ENCODE measurements around the gene SEPTIN12. TPM values are rescaled to one million over a fixed set of nuclear protein-coding genes. Genes with fewer than 3 reads are reported as not detected.

SEPTIN12 gene
- polyA plus RNA-seq, 1 donor from 2014 or later = 1.8 TPM

GRCh38 chr16:4797805-4798252 lies 9.7 kb upstream of the SEPTIN12 start:
- Histone ChIP-seq H3K4me2 (ENCODE audit: low read length) (no peak overlapping the region), H3K4me3 (ENCODE audit: low read length) (no peak overlapping the region), H3K27ac (ENCODE audit: low read length) (no peak overlapping the region), H3F3A (ENCODE audit: insufficient read depth, low read length, poor library complexity, severe bottlenecking) (no peaks in the 10 kb centered on the region), H2AFZ (ENCODE audit: low read depth, low read length) (no peak overlapping the region), H3K9ac (ENCODE audit: low read length) (no peak overlapping the region), H3K36me3 (ENCODE audit: insufficient read depth, low read length) (no peaks in the 10 kb centered on the region), H3K9me2 (ENCODE audit: insufficient read depth, low read length) (no peaks in the 10 kb centered on the region), H4K20me1 (ENCODE audit: insufficient read depth) (no peaks in the 10 kb centered on the region), H3K27me3 (ENCODE audit: insufficient read depth, low read depth, low read length) (no peaks in the 10 kb centered on the region), H3K9me3 (ENCODE audit: low read length) (no peaks in the 10 kb centered on the region), H3K79me2 (replicated peaks; ENCODE audit: insufficient read depth, low read length) (no peaks in the 10 kb centered on the region)
- TF ChIP-seq EZH2 (IDR thresholded peaks at IDR 0.05; ENCODE audit: borderline replicate concordance, insufficient read depth, low read length, poor library complexity, severe bottlenecking) (no peak), RAD21 (conservative IDR thresholded peaks at IDR 0.05) (no peak), SMC3 (conservative IDR thresholded peaks at IDR 0.05; ENCODE audit: poor library complexity) (no peak), CTCF (IDR thresholded peaks at IDR 0.05; ENCODE audit: poor library complexity, severe bottlenecking) (no peak), REST (IDR thresholded peaks at IDR 0.05; ENCODE audit: borderline replicate concordance) (no peak), TAF1 (IDR thresholded peaks at IDR 0.05; ENCODE audit: low read depth) (no peak), EP300 (conservative IDR thresholded peaks at IDR 0.05; ENCODE audit: poor library complexity, severe bottlenecking) (no peak)

GRCh38 chr16:4796982-4797804 lies 9.0 kb upstream of the SEPTIN12 start:
- TF ChIP-seq EZH2 (IDR thresholded peaks at IDR 0.05; ENCODE audit: borderline replicate concordance, insufficient read depth, low read length, poor library complexity, severe bottlenecking) = no peak
- TF ChIP-seq EP300 (conservative IDR thresholded peaks at IDR 0.05; ENCODE audit: poor library complexity, severe bottlenecking) = no peak
- no peak for TF ChIP-seq SMC3 (conservative IDR thresholded peaks at IDR 0.05; ENCODE audit: poor library complexity)
- TF ChIP-seq TAF1 (IDR thresholded peaks at IDR 0.05; ENCODE audit: low read depth) = no peak
- TF ChIP-seq CTCF (IDR thresholded peaks at IDR 0.05; ENCODE audit: poor library complexity, severe bottlenecking) = no peak
- TF ChIP-seq REST (IDR thresholded peaks at IDR 0.05; ENCODE audit: borderline replicate concordance) = no peak
- TF ChIP-seq POLR2AphosphoS5 (IDR thresholded peaks at IDR 0.05) = no peak
- no peak for TF ChIP-seq RAD21 (conservative IDR thresholded peaks at IDR 0.05)
- no peak for TF ChIP-seq MXI1 (conservative IDR thresholded peaks at IDR 0.05; ENCODE audit: poor library complexity, severe bottlenecking)

More at GRCh38 chr16:4796982-4797804, 9.0 kb upstream of the SEPTIN12 start:
- H3K4me3 ChIP-seq (ENCODE audit: low read length) = no peak overlapping the region
- no peaks in the 10 kb centered on the region for H3K27me3 ChIP-seq (ENCODE audit: insufficient read depth, low read depth, low read length)
- no peak overlapping the region for H2AFZ ChIP-seq (ENCODE audit: low read depth, low read length)
- H3F3A ChIP-seq (ENCODE audit: insufficient read depth, low read length, poor library complexity, severe bottlenecking) = no peaks in the 10 kb centered on the region
- no peaks in the 10 kb centered on the region for H3K9me3 ChIP-seq (ENCODE audit: low read length)
- no peaks in the 10 kb centered on the region for H3K79me2 ChIP-seq (replicated peaks; ENCODE audit: insufficient read depth, low read length)
- no peaks in the 10 kb centered on the region for H3K9me2 ChIP-seq (ENCODE audit: insufficient read depth, low read length)
- no peaks in the 10 kb centered on the region for H3K36me3 ChIP-seq (ENCODE audit: insufficient read depth, low read length)
- H3K9ac ChIP-seq (ENCODE audit: low read length) = no peak overlapping the region
- no peaks in the 10 kb centered on the region for H4K20me1 ChIP-seq (ENCODE audit: insufficient read depth)
- H3K4me2 ChIP-seq (ENCODE audit: low read length) = no peak overlapping the region
- H3K27ac ChIP-seq (ENCODE audit: low read length) = no peak overlapping the region

All from neural cell (in vitro differentiated cells).